Lower leg skin (tissue), 4 donors: ENCODE results near the gene GIMAP5. TPM values are rescaled to one million over a fixed set of nuclear protein-coding genes. Genes with fewer than 3 reads are reported as not detected.

Experiments used
- DNase-seq, 2 donors: peaks; one replicate each; pipeline ENCODE4 v3.0.0-alpha.2; 2019; ENCODE audit warnings: low spot score in 2 of 2
- H3K4me3 ChIP-seq: fragments of 200-600 bp; sonication (generic); 2 replicates; pipeline ENCODE4 v1.5.1; 2017; ENCODE audit warnings: mild to moderate bottlenecking, low read depth; ENCODE audit not compliant: poor library complexity, severe bottlenecking
- POLR2A ChIP-seq, 2 donors: fragments of 450-650 bp; IDR thresholded peaks; one replicate each; pipeline ENCODE4 v1.6.1; 2016 to 2017; ENCODE audit warnings: antibody characterized with exemption in 2 of 2, mild to moderate bottlenecking in 1 of 2, moderate library complexity in 1 of 2
- WGBS, 2 donors: methylation state at CpG; one replicate each; pipeline ENCODE4 v1.1.5; 2018; 5-methylcytosine and 5-hydroxymethylcytosine counted together
- intact Hi-C: fragments of 100-400 bp; cut with DNase I; formaldehyde crosslinking; loops from one replicate; pipeline ENCODE4 v1.15.0; 2023; ENCODE audit warnings: low total_unique reads
- total RNA-seq, 4 donors: library from RNA; depleted of rRNA; stranded (reverse); fragments of >200 nt; gene quantifications; one replicate each; pipeline ENCODE4 v1.1.0, GENCODE V29; 2016
- TF ChIP-seq, protein P1 (sequence below), 3 donors: fragments of 450-650 bp; IDR thresholded peaks; one replicate each; pipeline ENCODE4 v1.5.1; 2016; ENCODE audit warnings: antibody characterized with exemption in 3 of 3, mild to moderate bottlenecking in 3 of 3, moderate library complexity in 2 of 3

The GIMAP5 gene
- total RNA-seq, 4 donors from 2014 or later: 4.6 to 18.7 (median 10.9) TPM

DNA sequence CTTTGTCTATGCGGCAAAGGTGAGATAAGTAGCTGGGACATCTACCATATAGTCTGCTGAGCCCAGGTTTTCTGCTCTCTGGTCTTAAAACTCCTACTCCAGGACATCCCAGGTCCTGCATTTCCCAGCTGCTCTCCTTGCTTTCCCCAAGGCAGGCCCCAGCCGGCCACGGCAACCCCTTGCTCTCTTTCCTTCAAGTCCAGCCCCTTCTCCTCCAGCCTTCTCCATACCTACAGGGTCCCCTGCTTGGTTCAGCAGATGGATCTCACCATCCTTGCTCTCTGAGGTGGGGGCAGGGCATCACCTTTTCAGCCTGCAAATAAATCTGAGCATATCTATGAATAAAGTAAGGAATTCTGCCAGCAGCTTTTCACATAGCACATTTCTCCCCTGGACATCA lies 8.7 kb downstream of the GIMAP5 start:
- WGBS, 2 donors: 65 to 83% methylated on average over 3 of the region's 3 CpGs
- H3K4me3 ChIP-seq: no peak overlapping the region
- TF ChIP-seq POLR2A (IDR thresholded peaks at IDR 0.05): no peak
- TF ChIP-seq, protein P1, sequence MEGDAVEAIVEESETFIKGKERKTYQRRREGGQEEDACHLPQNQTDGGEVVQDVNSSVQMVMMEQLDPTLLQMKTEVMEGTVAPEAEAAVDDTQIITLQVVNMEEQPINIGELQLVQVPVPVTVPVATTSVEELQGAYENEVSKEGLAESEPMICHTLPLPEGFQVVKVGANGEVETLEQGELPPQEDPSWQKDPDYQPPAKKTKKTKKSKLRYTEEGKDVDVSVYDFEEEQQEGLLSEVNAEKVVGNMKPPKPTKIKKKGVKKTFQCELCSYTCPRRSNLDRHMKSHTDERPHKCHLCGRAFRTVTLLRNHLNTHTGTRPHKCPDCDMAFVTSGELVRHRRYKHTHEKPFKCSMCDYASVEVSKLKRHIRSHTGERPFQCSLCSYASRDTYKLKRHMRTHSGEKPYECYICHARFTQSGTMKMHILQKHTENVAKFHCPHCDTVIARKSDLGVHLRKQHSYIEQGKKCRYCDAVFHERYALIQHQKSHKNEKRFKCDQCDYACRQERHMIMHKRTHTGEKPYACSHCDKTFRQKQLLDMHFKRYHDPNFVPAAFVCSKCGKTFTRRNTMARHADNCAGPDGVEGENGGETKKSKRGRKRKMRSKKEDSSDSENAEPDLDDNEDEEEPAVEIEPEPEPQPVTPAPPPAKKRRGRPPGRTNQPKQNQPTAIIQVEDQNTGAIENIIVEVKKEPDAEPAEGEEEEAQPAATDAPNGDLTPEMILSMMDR (IDR thresholded peaks at IDR 0.05): no peak
- DNase-seq: no peak
- intact Hi-C loops: no loop called here

- TF ChIP-seq, protein P1 (IDR thresholded peaks at IDR 0.05): no peak
- no peak for TF ChIP-seq POLR2A (IDR thresholded peaks at IDR 0.05)
- intact Hi-C loops: no loop called here
- no peak for DNase-seq
- no peak overlapping the region for H3K4me3 ChIP-seq
- 73 to 79% methylated on average over 6 of the region's 6 CpGs for WGBS, 2 donors
These were observed 9.7 kb downstream of the GIMAP5 start for GRCh38 chr7:150746921-150747320.

DNA sequence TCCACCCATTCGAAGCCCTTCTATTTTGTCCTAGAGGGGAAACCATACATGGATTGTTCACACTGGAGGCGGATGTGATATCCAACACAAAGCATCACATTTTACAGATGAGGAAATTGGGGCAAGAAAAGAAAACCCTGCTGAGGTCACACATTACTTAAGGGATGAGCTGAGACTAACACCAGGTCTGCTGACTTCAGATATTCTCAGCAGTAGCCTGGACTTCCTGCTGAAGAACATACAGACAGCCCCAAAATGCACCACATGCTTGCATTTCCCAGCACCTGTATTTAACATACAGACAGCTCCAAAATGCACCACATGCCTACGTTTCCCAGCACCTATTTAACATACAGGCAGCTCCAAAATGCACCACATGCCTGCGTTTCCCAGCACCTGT lies 11.2 kb downstream of the GIMAP5 start:
- no peak overlapping the region for H3K4me3 ChIP-seq
- WGBS, 2 donors: 73 to 75% methylated on average over 4 of the region's 4 CpGs
- no peak for DNase-seq
- intact Hi-C loops: no loop called here
- TF ChIP-seq, protein P1 (IDR thresholded peaks at IDR 0.05): no peak
- TF ChIP-seq POLR2A (IDR thresholded peaks at IDR 0.05): no peak

GRCh38 chr7:150751702-150752101 lies 14.5 kb downstream of the GIMAP5 start:
- intact Hi-C loops: no loop called here
- DNase-seq: no peak
- no peak overlapping the region for H3K4me3 ChIP-seq
- TF ChIP-seq, protein P1 (IDR thresholded peaks at IDR 0.05): no peak
- TF ChIP-seq POLR2A (IDR thresholded peaks at IDR 0.05): no peak
- WGBS, 2 donors: 54 to 57% methylated on average over 2 of the region's 2 CpGs

GRCh38 chr7:150753239-150753638 lies 16.0 kb downstream of the GIMAP5 start:
- WGBS, 2 donors: 61 to 78% methylated on average over 6 of the region's 6 CpGs
- intact Hi-C loops: no loop called here
- no peak for TF ChIP-seq POLR2A (IDR thresholded peaks at IDR 0.05)
- TF ChIP-seq, protein P1 (IDR thresholded peaks at IDR 0.05): no peak
- DNase-seq: no peak
- H3K4me3 ChIP-seq: no peak overlapping the region

GRCh38 chr7:150753826-150754603 lies 16.8 kb downstream of the GIMAP5 start:
- no peak for DNase-seq
- TF ChIP-seq POLR2A (IDR thresholded peaks at IDR 0.05): no peak
- TF ChIP-seq, protein P1 (IDR thresholded peaks at IDR 0.05): no peak
- no peak overlapping the region for H3K4me3 ChIP-seq
- intact Hi-C loops: no loop called here
- WGBS, 2 donors: 29 to 47% methylated on average over 3 of the region's 3 CpGs
